Suprapubic skin (tissue), 4 donors: ENCODE measurements around the gene PIK3IP1.

Source experiments
- CTCF ChIP-seq, 2 donors: fragments of 200-600 bp in 1 of 2; fragments of 450-650 bp in 1 of 2; sonication (generic) in 1 of 2; IDR thresholded peaks; one replicate each; pipeline ENCODE4 v1.5.1; 2016 to 2019; ENCODE audit warnings: antibody characterized with exemption in 2 of 2, mild to moderate bottlenecking in 1 of 2, moderate library complexity in 1 of 2
- POLR2A ChIP-seq, 2 donors: fragments of 450-650 bp; IDR thresholded peaks; one replicate each; pipeline ENCODE4 v1.6.1; 2017; ENCODE audit warnings: antibody characterized with exemption in 2 of 2, mild to moderate bottlenecking in 2 of 2, moderate library complexity in 2 of 2
- POLR2AphosphoS5 ChIP-seq, 3 donors: sonication (generic); formaldehyde crosslinking; IDR thresholded peaks; one replicate each; pipeline ENCODE4 v1.6.1; 2017; ENCODE audit warnings: antibody characterized with exemption in 3 of 3

GRCh38 chr22:31250740-31251600, 41.3 kb downstream of the PIK3IP1 start:
- TF ChIP-seq CTCF (IDR thresholded peaks at IDR 0.05) (no peak), POLR2AphosphoS5 (IDR thresholded peaks at IDR 0.05) (no peak), POLR2A (IDR thresholded peaks at IDR 0.05) (no peak)
